ENCODE results near the gene EVA1A. TPM values are rescaled to one million over a fixed set of nuclear protein-coding genes. Genes with fewer than 3 reads are reported as not detected.

The EVA1A gene
- total RNA-seq, 4 donors from 2014 or later = 0.16 to 2.4 (median 0.82) TPM

GRCh38 chr2:75608684-75609333, 48.1 kb upstream of the EVA1A start:
- Histone ChIP-seq H3K9me3 (no peaks in the 10 kb centered on the region), H3K36me3 (no peaks in the 10 kb centered on the region), H3K4me3 (peak overlapping the region in 2 of 4 donors; percentile 4 to 13), H3K27me3 (peaks cover 5 to 17% (median 7%) of the 10 kb centered on the region in 3 donors), H3K4me1 (peaks cover 0 to 6% of the 10 kb centered on the region in 2 donors), H3K27ac (no peak overlapping the region)
- TF ChIP-seq POLR2A (IDR thresholded peaks at IDR 0.05) (no peak), CTCF (IDR thresholded peaks at IDR 0.05 in 4 of 5, conservative IDR thresholded peaks at IDR 0.05 in 1 of 5) (peak; percentile 71 to 91 (median 79))
- ATAC-seq (peak; percentile 54 to 75), DNase-seq (peak in 1 of 2 donors; percentile 18)
- intact Hi-C loops (cut with DNase I; ENCODE audit: low total_unique reads) = loop anchor here (5.0 kb wide), 1 partner anchor 692 kb away; no protein-coding TSS in a partner anchor
- in situ Hi-C loops (cut with MboI; ENCODE audit: low sequenced_read_pairs in 4 of 4) = loop anchor here (10.0 to 25.0 kb wide), 5 partner anchors 144 to 922 kb away; no protein-coding TSS in a partner anchor

DNA sequence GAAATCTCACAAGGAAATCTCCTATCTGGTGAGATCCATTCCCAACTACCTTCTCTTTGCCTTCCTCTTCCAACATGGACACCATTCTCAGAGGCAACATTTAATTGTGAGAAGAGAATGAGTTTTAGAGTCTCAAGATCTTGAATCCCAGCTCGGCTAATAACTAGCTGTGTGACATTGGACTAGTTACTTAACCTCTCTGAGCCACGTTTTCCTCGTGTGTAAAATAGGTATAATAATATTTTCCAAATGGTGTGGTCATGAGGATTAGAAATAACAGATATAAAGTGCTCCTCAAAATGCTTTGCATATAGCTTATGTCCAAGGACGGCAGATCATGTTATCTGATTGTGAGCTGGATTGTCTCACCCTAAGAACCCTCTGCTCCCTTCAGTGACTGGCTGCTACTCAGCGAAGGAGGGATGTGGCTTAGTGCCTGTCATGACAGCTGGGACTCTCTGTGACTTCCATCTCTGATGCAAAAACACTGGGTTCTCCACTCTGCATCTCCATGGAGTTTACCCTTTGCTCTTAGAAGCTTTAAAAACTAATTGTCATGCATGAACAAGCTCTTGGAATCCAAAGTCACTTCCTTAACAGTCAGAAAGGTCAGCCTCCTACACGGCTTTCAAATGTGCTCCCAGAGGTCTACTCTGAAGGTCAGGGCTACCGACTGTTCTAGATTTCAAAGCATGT, 47.4 kb upstream of the EVA1A start:
- in situ Hi-C loops (cut with MboI; ENCODE audit: low sequenced_read_pairs in 4 of 4) = loop anchor here (10.0 to 25.0 kb wide), 5 partner anchors 143 to 921 kb away; no protein-coding TSS in a partner anchor
- TF ChIP-seq CTCF (IDR thresholded peaks at IDR 0.05 in 4 of 5, conservative IDR thresholded peaks at IDR 0.05 in 1 of 5) = no peak
- no peak for TF ChIP-seq POLR2A (IDR thresholded peaks at IDR 0.05)
- no peaks in the 10 kb centered on the region for H3K36me3 ChIP-seq
- peaks cover 5 to 17% (median 7%) of the 10 kb centered on the region in 3 donors for H3K27me3 ChIP-seq
- H3K27ac ChIP-seq = no peak overlapping the region
- no peak overlapping the region for H3K4me3 ChIP-seq
- H3K9me3 ChIP-seq = no peaks in the 10 kb centered on the region
- intact Hi-C loops (cut with DNase I; ENCODE audit: low total_unique reads) = loop anchor here (2.0 to 5.0 kb wide), 2 partner anchors 141 to 691 kb away; no protein-coding TSS in a partner anchor
- no peak for DNase-seq
- peaks cover 0 to 6% of the 10 kb centered on the region in 2 donors for H3K4me1 ChIP-seq
- no peak for ATAC-seq

DNA sequence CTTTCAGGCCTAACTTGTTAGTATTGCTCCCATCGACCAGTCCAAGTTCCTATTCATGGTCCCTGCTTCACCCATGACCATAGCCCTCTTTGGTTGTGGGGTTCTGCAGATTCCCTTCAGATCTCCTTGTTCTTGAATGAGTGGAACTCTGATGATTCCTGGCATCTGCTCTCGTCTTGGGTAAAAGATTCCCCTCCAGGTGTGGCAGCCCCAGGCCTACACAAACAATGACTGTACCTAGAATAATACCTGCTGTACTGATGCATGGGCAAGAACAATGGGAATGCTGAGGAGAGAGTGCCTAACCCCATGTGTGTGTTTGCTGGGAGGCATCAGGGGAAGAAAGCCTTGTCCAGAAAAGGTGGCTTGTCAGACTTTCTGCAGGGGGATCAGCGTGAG, 46.7 kb upstream of the EVA1A start:
- Histone ChIP-seq H3K4me3 (no peak overlapping the region), H3K9me3 (no peaks in the 10 kb centered on the region), H3K27ac (no peak overlapping the region), H3K36me3 (no peaks in the 10 kb centered on the region), H3K4me1 (peaks cover 0 to 6% of the 10 kb centered on the region in 2 donors), H3K27me3 (peaks cover 5 to 17% (median 7%) of the 10 kb centered on the region in 3 donors)
- in situ Hi-C loops (cut with MboI; ENCODE audit: low sequenced_read_pairs in 4 of 4) (loop anchor here (10.0 to 25.0 kb wide), 5 partner anchors 143 to 920 kb away; no protein-coding TSS in a partner anchor), intact Hi-C loops (cut with DNase I; ENCODE audit: low total_unique reads) (loop anchor here (2.0 to 5.0 kb wide), 2 partner anchors 141 to 690 kb away; no protein-coding TSS in a partner anchor)
- no peak for ATAC-seq
- no peak for DNase-seq
- TF ChIP-seq CTCF (IDR thresholded peaks at IDR 0.05 in 4 of 5, conservative IDR thresholded peaks at IDR 0.05 in 1 of 5) (no peak), POLR2A (IDR thresholded peaks at IDR 0.05) (no peak)

DNA sequence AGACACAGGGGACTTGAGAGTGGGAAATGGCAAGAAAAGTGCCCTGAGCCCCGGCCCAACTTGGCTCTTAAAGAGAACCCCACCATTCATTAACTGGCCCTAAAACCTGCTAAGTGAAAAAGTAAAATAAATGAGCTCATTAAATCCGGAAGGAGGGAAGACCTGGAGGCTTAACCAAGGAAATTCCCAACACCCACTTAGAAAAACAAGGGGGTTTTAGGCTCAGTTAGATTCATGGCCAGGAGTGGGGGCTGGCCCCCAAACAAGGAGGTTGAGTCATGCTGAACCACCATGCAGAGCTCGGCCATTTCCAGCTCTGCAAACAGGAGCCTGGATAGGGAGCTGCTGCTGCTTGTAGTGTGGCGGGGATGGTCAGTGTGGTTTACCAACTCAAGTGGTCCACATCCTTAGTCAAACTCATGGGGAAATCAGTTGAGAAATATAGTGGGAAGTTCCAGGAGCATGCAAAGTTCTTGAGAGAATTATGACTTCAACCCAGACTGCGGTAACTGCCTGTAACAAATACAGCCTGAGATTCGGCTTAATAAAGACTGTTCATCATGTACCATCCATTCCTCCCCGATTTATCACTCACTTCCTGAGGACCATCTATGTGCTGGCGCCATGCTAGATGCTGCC, 46.1 kb upstream of the EVA1A start:
- Histone ChIP-seq H3K36me3 (no peaks in the 10 kb centered on the region), H3K4me3 (no peak overlapping the region), H3K4me1 (peaks cover 0 to 6% of the 10 kb centered on the region in 2 donors), H3K27ac (no peak overlapping the region), H3K9me3 (no peaks in the 10 kb centered on the region), H3K27me3 (peaks cover 5 to 17% (median 7%) of the 10 kb centered on the region in 3 donors)
- intact Hi-C loops (cut with DNase I; ENCODE audit: low total_unique reads) (loop anchor here (2.0 to 5.0 kb wide), 2 partner anchors 140 to 690 kb away; no protein-coding TSS in a partner anchor), in situ Hi-C loops (cut with MboI; ENCODE audit: low sequenced_read_pairs in 4 of 4) (loop anchor here (10.0 to 25.0 kb wide), 5 partner anchors 142 to 920 kb away; no protein-coding TSS in a partner anchor)
- DNase-seq (no peak), ATAC-seq (no peak)
- TF ChIP-seq CTCF (IDR thresholded peaks at IDR 0.05 in 4 of 5, conservative IDR thresholded peaks at IDR 0.05 in 1 of 5) (no peak), POLR2A (IDR thresholded peaks at IDR 0.05) (no peak)
